Posterior vena cava (tissue), 2 donors: Measurements from ENCODE around the gene PTMA. TPM values are rescaled to one million over a fixed set of nuclear protein-coding genes. Genes with fewer than 3 reads are reported as not detected.
"Not testable (repeated sequence)": the region's sequence is repeated elsewhere in the genome, so short reads cannot be mapped to it uniquely, and the experiment has no call there.

ENCODE experiments used
- DNase-seq: peaks from one replicate; pipeline ENCODE4 v3.0.0-alpha.2; 2020; ENCODE audit warnings: low spot score
- intact Hi-C, 2 donors: fragments of 100-400 bp; cut with DNase I; formaldehyde crosslinking; loops; one replicate each; pipeline versions ENCODE4 v1.14.1 to v1.14.2; 2022 to 2023
- total RNA-seq, 2 donors: library from RNA; stranded (reverse); fragmentation: NEBNext Ultra II Directional; extraction: Animal tissue kit (Norgen Biotek cat#: 25700); gene quantifications; one replicate each; pipeline ENCODE4 v1.2.1, GENCODE V29; 2021
- donor health status: DM: yes; HTN: yes; CAD: no.
- donor health status: DM: yes; HTN: yes; CAD: no.

The PTMA gene
- total RNA-seq, 2 donors from 2014 or later, result 772 to 863 TPM

GRCh38 chr2:231689124-231689893, 19.0 kb upstream of the PTMA start:
- DNase-seq, result no peak
- intact Hi-C loops, result no loop called here

- intact Hi-C loops, result no loop called here
- DNase-seq, result no peak
Measured at GRCh38 chr2:231691251-231691772, 17.0 kb upstream of the PTMA start.

- no peak for DNase-seq
- intact Hi-C loops, result no loop called here
Measured at GRCh38 chr2:231692847-231693246, 15.5 kb upstream of the PTMA start.

GRCh38 chr2:231693956-231694355, 14.4 kb upstream of the PTMA start:
- intact Hi-C loops, result no loop called here
- no peak for DNase-seq

- intact Hi-C loops, result no loop called here
- no peak for DNase-seq
Measured at GRCh38 chr2:231696004-231696367, 12.3 kb upstream of the PTMA start.

- DNase-seq, result no peak
- intact Hi-C loops, result no loop called here
Measured at GRCh38 chr2:231699006-231699405, 9.3 kb upstream of the PTMA start.

GRCh38 chr2:231701456-231702373, 6.6 kb upstream of the PTMA start:
- intact Hi-C loops, result no loop called here
- no peak for DNase-seq

GRCh38 chr2:231704017-231704416, 4.3 kb upstream of the PTMA start:
- DNase-seq, result no peak
- intact Hi-C loops, result no loop called here

GRCh38 chr2:231706731-231707624, 1.3 kb upstream of the PTMA start:
- DNase-seq, result peak; percentile 99
- intact Hi-C loops, result no loop called here

GRCh38 chr2:231707625-231707926, 749 bp upstream of the PTMA start:
- intact Hi-C loops, result no loop called here
- DNase-seq, result no peak

- DNase-seq, result peak; percentile 87
- intact Hi-C loops, result no loop called here
Measured at GRCh38 chr2:231708773-231709635, 679 bp downstream of the PTMA start.

GRCh38 chr2:231709636-231709980, 1.3 kb downstream of the PTMA start:
- intact Hi-C loops, result no loop called here
- peak; percentile 90 for DNase-seq

GRCh38 chr2:231709981-231710798, 1.9 kb downstream of the PTMA start:
- DNase-seq, result peak; percentile 95
- intact Hi-C loops, result no loop called here

GRCh38 chr2:231710799-231711676, 2.7 kb downstream of the PTMA start:
- intact Hi-C loops, result loop anchor here in 1 of 2 donors (1.0 kb wide), 1 partner anchor 33 kb away; no protein-coding TSS in a partner anchor
- DNase-seq, result peak; percentile 84

GRCh38 chr2:231711677-231712450, 3.5 kb downstream of the PTMA start:
- no peak for DNase-seq
- intact Hi-C loops, result loop anchor here in 1 of 2 donors (1.0 kb wide), 1 partner anchor 34 kb away; no protein-coding TSS in a partner anchor

GRCh38 chr2:231712451-231713021, 4.2 kb downstream of the PTMA start:
- intact Hi-C loops, DNase-seq: not testable (repeated sequence)
